GM18507 (cell line): Measurements from ENCODE around the gene DRGX.

Experiments
- DNase-seq: peaks from one replicate; pipeline ENCODE4 v3.0.0; 2011; ENCODE audit warnings: low read depth; ENCODE audit not compliant: insufficient read length; ENCODE audit errors: extremely low spot score
- FAIRE-seq: peaks from 2 replicates; lab custom pipeline; 2011; peaks lifted over from hg19 to GRCh38; lab: Jason Lieb, UNC

The DRGX gene

GRCh38 chr10:49409755-49410154, 13.9 kb upstream of the DRGX start:
- DNase-seq (no peak), FAIRE-seq (no peak)

- FAIRE-seq (no peak), DNase-seq (no peak)
These were observed 12.8 kb upstream of the DRGX start for GRCh38 chr10:49408519-49409306.

GRCh38 chr10:49407552-49408137, 11.8 kb upstream of the DRGX start:
- DNase-seq (peak; percentile 69), FAIRE-seq (peak; percentile 92)

GRCh38 chr10:49407151-49407550, 11.3 kb upstream of the DRGX start:
- FAIRE-seq (no peak), DNase-seq (no peak)

GRCh38 chr10:49404321-49404878, 8.5 kb upstream of the DRGX start:
- FAIRE-seq (no peak), DNase-seq (no peak)

- FAIRE-seq (no peak), DNase-seq (no peak)
These were observed 7.5 kb upstream of the DRGX start for GRCh38 chr10:49403363-49403762.

- DNase-seq = no peak
- no peak for FAIRE-seq
These were observed 4.5 kb upstream of the DRGX start for GRCh38 chr10:49400365-49400764.

GRCh38 chr10:49398986-49399385, 3.1 kb upstream of the DRGX start:
- FAIRE-seq (no peak), DNase-seq (no peak)

GRCh38 chr10:49398000-49398861, 2.3 kb upstream of the DRGX start:
- DNase-seq = peak; percentile 26
- peak; percentile 15 for FAIRE-seq

GRCh38 chr10:49397036-49397999, 1.4 kb upstream of the DRGX start:
- FAIRE-seq (no peak), DNase-seq (no peak)

- no peak for FAIRE-seq
- no peak for DNase-seq
These were observed 744 bp upstream of the DRGX start for GRCh38 chr10:49396666-49396999.

GRCh38 chr10:49394933-49395740, 752 bp downstream of the DRGX start:
- FAIRE-seq (no peak), DNase-seq (no peak)

- DNase-seq (no peak), FAIRE-seq (no peak)
These were observed 2.1 kb downstream of the DRGX start for GRCh38 chr10:49393757-49394156.

GRCh38 chr10:49393301-49393700, 2.6 kb downstream of the DRGX start:
- FAIRE-seq (no peak), DNase-seq (no peak)

GRCh38 chr10:49389361-49389933, 6.4 kb downstream of the DRGX start:
- DNase-seq (no peak), FAIRE-seq (no peak)

GRCh38 chr10:49388161-49388560, 7.7 kb downstream of the DRGX start:
- no peak for FAIRE-seq
- no peak for DNase-seq

- DNase-seq (no peak), FAIRE-seq (no peak)
These were observed 8.8 kb downstream of the DRGX start for GRCh38 chr10:49387071-49387470.
